Vein endothelial cell (primary cell): ENCODE data around the gene SLC25A53. TPM values are rescaled to one million over a fixed set of nuclear protein-coding genes. Genes with fewer than 3 reads are reported as not detected.

Experiments used
- total RNA-seq: library from RNA; depleted of rRNA; stranded (reverse); fragments of >200 nt; gene quantifications from 2 replicates; pipeline ENCODE4 v1.2.3, GENCODE V29; 2012

The SLC25A53 gene, protein sequence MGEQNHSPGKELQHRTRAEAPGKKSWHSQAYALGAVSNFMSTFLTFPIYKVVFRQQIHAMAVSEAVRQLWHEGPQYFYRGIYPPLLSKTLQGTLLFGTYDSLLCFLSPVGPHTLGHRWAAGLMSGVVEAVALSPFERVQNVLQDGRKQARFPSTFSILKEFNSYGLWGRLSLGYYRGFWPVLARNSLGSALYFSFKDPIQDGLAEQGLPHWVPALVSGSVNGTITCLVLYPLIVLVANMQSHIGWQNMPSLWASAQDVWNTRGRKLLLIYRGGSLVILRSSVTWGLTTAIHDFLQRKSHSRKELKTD
- 4.9 and 9.4 TPM in 2 replicates for total RNA-seq

GRCh38 chrX:104156630-104157529 is at the start of gene SLC25A53:
Gene SLC25A53, minus strand, starts transcription at chrX:104157009. Its CDS starts 51,752 bp downstream, at chrX:104105257.

GRCh38 chrX:104165894-104166734 is 9.3 kb upstream of the SLC25A53 start, which contains the start of gene FAM199X:
Gene FAM199X, plus strand, starts transcription at chrX:104166453. Its CDS starts 333 bp downstream, at chrX:104166786.

GRCh38 chrX:104112326-104112951 is 44.4 kb downstream of the SLC25A53 start, which contains the start of gene ZCCHC18:
Gene ZCCHC18, plus strand, starts transcription at chrX:104112523. Its CDS starts 1,589 bp downstream, at chrX:104114112.

GRCh38 chrX:104075778-104076445 is 80.9 kb downstream of the SLC25A53 start, which contains the start of gene TMSB15C:
Gene TMSB15C, minus strand, starts transcription at chrX:104076236.

Other genes with a start within 250 kb of the SLC25A53 start
- 6.2 and 8.9 TPM in 2 replicates for gene TMSB15B, start 194.4 kb downstream of the SLC25A53 start, total RNA-seq
- gene H2BW1, start 143.3 kb downstream of the SLC25A53 start, total RNA-seq: not detected in 2 replicates
- gene H2BW2, start 117.1 kb downstream of the SLC25A53 start, total RNA-seq: not detected in 2 replicates
- 5.0 and 5.9 TPM in 2 replicates for gene TMSB15C, start 80.8 kb downstream of the SLC25A53 start, total RNA-seq
- gene ZCCHC18, start 44.5 kb downstream of the SLC25A53 start, total RNA-seq: 1.3 and 2.7 TPM in 2 replicates
- gene FAM199X, start 9.4 kb upstream of the SLC25A53 start, total RNA-seq: 26.5 and 31.0 TPM in 2 replicates
- 0.29 and 0.65 TPM in 2 replicates for gene ESX1, start 97.9 kb upstream of the SLC25A53 start, total RNA-seq